Endodermal cell (in vitro differentiated cells): Measurements from ENCODE around the gene IKZF4. TPM values are rescaled to one million over a fixed set of nuclear protein-coding genes. Genes with fewer than 3 reads are reported as not detected.
"Not testable (repeated sequence)": the region's sequence is repeated elsewhere in the genome, so short reads cannot be mapped to it uniquely, and the experiment has no call there.

Experiments used
- DNase-seq: peaks from one replicate; pipeline ENCODE4 v3.0.0-alpha.2; 2017
- H3K27ac ChIP-seq: 2 replicates; pipeline ENCODE4 v1.5.1; 2013; ENCODE audit warnings: mild to moderate bottlenecking, low read depth, low read length, moderate library complexity
- H3K27me3 ChIP-seq: 2 replicates; pipeline ENCODE4 v1.6.1; 2013; ENCODE audit warnings: mild to moderate bottlenecking, low read length, moderate library complexity; ENCODE audit not compliant: insufficient read depth, control insufficient read depth, poor library complexity, severe bottlenecking
- H3K36me3 ChIP-seq: 2 replicates; pipeline ENCODE4 v1.7.0; 2013; ENCODE audit warnings: mild to moderate bottlenecking, low read length, moderate library complexity; ENCODE audit not compliant: control insufficient read depth, insufficient read depth
- H3K4me1 ChIP-seq: one replicate; pipeline ENCODE4 v1.7.0; 2013; ENCODE audit warnings: low read length; ENCODE audit not compliant: control insufficient read depth, insufficient read depth
- H3K4me3 ChIP-seq: 2 replicates; pipeline ENCODE4 v1.5.1; 2013; ENCODE audit warnings: mild to moderate bottlenecking, low read length, moderate library complexity
- H3K9ac ChIP-seq: 2 replicates; pipeline ENCODE4 v1.6.1; 2013; ENCODE audit warnings: mild to moderate bottlenecking, low read length, moderate library complexity; ENCODE audit not compliant: poor library complexity, severe bottlenecking; ENCODE audit errors: extremely low read depth
- H3K9me3 ChIP-seq: 2 replicates; pipeline ENCODE4 v1.6.1; 2013; ENCODE audit warnings: mild to moderate bottlenecking, low read length, moderate library complexity; ENCODE audit not compliant: control insufficient read depth
- H3K27ac Mint-ChIP-seq: 2 replicates; pipeline ENCODE4 v1.8.0; 2020; ENCODE audit warnings: mixed read lengths
- H3K27me3 Mint-ChIP-seq: 2 replicates; pipeline ENCODE4 v1.8.0; 2021; ENCODE audit warnings: mild to moderate bottlenecking, mixed read lengths; ENCODE audit not compliant: insufficient read depth
- H3K36me3 Mint-ChIP-seq: 2 replicates; pipeline ENCODE4 v1.8.0; 2020; ENCODE audit warnings: low read depth, mixed read lengths
- H3K4me1 Mint-ChIP-seq: 2 replicates; pipeline ENCODE4 v1.8.0; 2020; ENCODE audit warnings: mixed read lengths
- H3K4me3 Mint-ChIP-seq: 2 replicates; pipeline ENCODE4 v1.8.0; 2020; ENCODE audit warnings: mild to moderate bottlenecking, moderate library complexity, mixed read lengths
- H3K9me3 Mint-ChIP-seq: 2 replicates; pipeline ENCODE4 v1.8.0; 2020; ENCODE audit warnings: mild to moderate bottlenecking, mixed read lengths
- CTCF ChIP-seq: fragments of 200-600 bp; sonication (generic); conservative IDR thresholded peaks from 2 replicates; pipeline ENCODE4 v1.5.0; 2021; ENCODE audit warnings: antibody characterized with exemption, mild to moderate bottlenecking
- WGBS, 2 experiments: methylation state at CpG; one replicate each; pipeline versions ENCODE4 v1.1.5 to v1.1.7; 2013; ENCODE audit warnings: missing lambda C conversion rate in 2 of 2, mixed read lengths in 1 of 2; ENCODE audit not compliant: insufficient coverage in 1 of 2, insufficient read length in 1 of 2; 5-methylcytosine and 5-hydroxymethylcytosine counted together
- total RNA-seq, 2 donors: library from RNA; stranded (reverse); fragmentation: NEBNext Ultra II Directional in 1 of 2; extraction: Animal tissue kit (Norgen Biotek cat#: 25700) in 1 of 2; gene quantifications; 2 replicates in 1 of 2; 3 replicates in 1 of 2; pipeline ENCODE4 v1.2.1, GENCODE V29; 2021

IKZF4 gene
- total RNA-seq, 2 donors from 2014 or later: 9.8 to 10.2 TPM

GRCh38 chr12:55978393-55978792 lies 42.5 kb upstream of the IKZF4 start:
- no peaks in the 10 kb centered on the region for H3K9me3 Mint-ChIP-seq
- H3K27me3 ChIP-seq: no peaks in the 10 kb centered on the region
- peaks cover 64% of the 10 kb centered on the region for H3K36me3 ChIP-seq
- DNase-seq: no peak
- 93 to 95% methylated on average over 6 to 7 of the region's 7 CpGs for WGBS, 2 experiments
- peaks cover 15% of the 10 kb centered on the region for H3K4me1 Mint-ChIP-seq
- no peaks in the 10 kb centered on the region for H3K9me3 ChIP-seq
- H3K27ac ChIP-seq: no peak overlapping the region
- H3K4me3 ChIP-seq: no peak overlapping the region
- no peak overlapping the region for H3K4me3 Mint-ChIP-seq
- H3K27ac Mint-ChIP-seq: no peak overlapping the region
- no peak overlapping the region for H3K9ac ChIP-seq
- H3K36me3 Mint-ChIP-seq: peaks cover 64% of the 10 kb centered on the region
- no peaks in the 10 kb centered on the region for H3K4me1 ChIP-seq
- no peaks in the 10 kb centered on the region for H3K27me3 Mint-ChIP-seq
- TF ChIP-seq CTCF: no peak

DNA sequence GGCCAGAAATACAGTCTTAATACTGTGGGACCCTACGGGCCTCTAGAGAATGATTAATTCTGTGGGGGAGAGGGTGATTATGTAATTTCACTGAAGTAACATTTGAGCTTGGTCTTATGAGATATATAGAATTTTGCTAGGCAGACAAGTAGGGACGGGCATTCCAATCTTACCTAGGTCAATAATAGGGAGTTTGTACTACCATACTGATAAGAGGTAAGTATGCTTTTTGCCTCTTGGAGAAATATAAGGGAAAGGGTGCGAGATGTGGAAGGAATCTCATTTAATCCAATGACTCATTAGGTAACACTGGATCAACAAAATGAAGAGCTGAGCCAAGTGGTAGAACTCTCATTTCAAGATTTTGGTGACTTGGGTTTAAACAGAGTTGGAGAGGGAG lies 41.8 kb upstream of the IKZF4 start:
- Mint-ChIP-seq H3K9me3 (no peaks in the 10 kb centered on the region), H3K27ac (no peak overlapping the region), H3K36me3 (peaks cover 69% of the 10 kb centered on the region), H3K4me1 (peaks cover 15% of the 10 kb centered on the region), H3K27me3 (no peaks in the 10 kb centered on the region), H3K4me3 (no peak overlapping the region)
- no peak overlapping the region for H3K4me3 ChIP-seq
- H3K9me3 ChIP-seq: no peaks in the 10 kb centered on the region
- no peak overlapping the region for H3K27ac ChIP-seq
- H3K4me1 ChIP-seq: no peaks in the 10 kb centered on the region
- DNase-seq: no peak
- H3K36me3 ChIP-seq: peaks cover 71% of the 10 kb centered on the region
- H3K27me3 ChIP-seq: no peaks in the 10 kb centered on the region
- no peak for TF ChIP-seq CTCF
- H3K9ac ChIP-seq: no peak overlapping the region
- 93 to 95% methylated on average over 2 to 3 of the region's 3 CpGs for WGBS, 2 experiments

DNA sequence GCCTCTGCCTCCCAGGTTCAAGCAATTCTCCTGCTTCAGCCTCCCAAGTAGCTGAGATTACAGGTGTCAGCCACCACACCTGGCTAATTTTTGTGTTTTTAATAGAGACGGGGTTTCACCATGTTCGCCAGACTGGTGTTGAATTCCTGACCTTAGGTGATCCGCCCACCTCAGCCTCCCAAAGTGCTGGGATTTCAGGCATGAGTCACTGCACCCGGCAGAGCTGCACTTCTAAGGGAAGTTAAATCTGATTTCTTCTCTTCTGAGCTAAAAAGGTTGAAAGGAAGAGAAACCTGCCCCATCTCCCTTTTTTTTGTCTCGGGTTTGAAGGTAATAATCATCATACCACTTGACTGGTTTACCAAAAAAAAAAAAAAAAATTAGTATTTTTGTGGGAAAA lies 39.0 kb upstream of the IKZF4 start:
- not testable (repeated sequence) for H3K27ac ChIP-seq, H3K27ac Mint-ChIP-seq, H3K4me1 Mint-ChIP-seq, DNase-seq, H3K9me3 ChIP-seq, H3K9ac ChIP-seq, H3K4me1 ChIP-seq, H3K4me3 ChIP-seq, H3K27me3 Mint-ChIP-seq, H3K9me3 Mint-ChIP-seq, H3K4me3 Mint-ChIP-seq, H3K27me3 ChIP-seq
- peaks cover 89% of the 10 kb centered on the region for H3K36me3 ChIP-seq
- 69 to 72% methylated on average over 4 of the region's 5 CpGs for WGBS, 2 experiments
- H3K36me3 Mint-ChIP-seq: peaks cover 71% of the 10 kb centered on the region

GRCh38 chr12:55982319-55982936 lies 38.4 kb upstream of the IKZF4 start:
- Histone ChIP-seq H3K27me3 (no peaks in the 10 kb centered on the region), H3K36me3 (peaks cover 89% of the 10 kb centered on the region), H3K4me3 (no peak overlapping the region), H3K4me1 (no peaks in the 10 kb centered on the region), H3K9me3 (no peaks in the 10 kb centered on the region), H3K27ac (no peak overlapping the region), H3K9ac (no peak overlapping the region)
- DNase-seq: no peak
- Mint-ChIP-seq H3K27me3 (no peaks in the 10 kb centered on the region), H3K27ac (no peak overlapping the region), H3K4me1 (no peaks in the 10 kb centered on the region), H3K36me3 (peaks cover 71% of the 10 kb centered on the region), H3K9me3 (no peaks in the 10 kb centered on the region), H3K4me3 (no peak overlapping the region)
- WGBS, 2 experiments: 79 to 96% methylated on average over 3 of the region's 3 CpGs
- no peak for TF ChIP-seq CTCF
